ENCODE data around the gene PPP2R5B.
"Not testable (repeated sequence)": the region's sequence is repeated elsewhere in the genome, so short reads cannot be mapped to it uniquely, and the experiment has no call there.

PPP2R5B gene

DNA sequence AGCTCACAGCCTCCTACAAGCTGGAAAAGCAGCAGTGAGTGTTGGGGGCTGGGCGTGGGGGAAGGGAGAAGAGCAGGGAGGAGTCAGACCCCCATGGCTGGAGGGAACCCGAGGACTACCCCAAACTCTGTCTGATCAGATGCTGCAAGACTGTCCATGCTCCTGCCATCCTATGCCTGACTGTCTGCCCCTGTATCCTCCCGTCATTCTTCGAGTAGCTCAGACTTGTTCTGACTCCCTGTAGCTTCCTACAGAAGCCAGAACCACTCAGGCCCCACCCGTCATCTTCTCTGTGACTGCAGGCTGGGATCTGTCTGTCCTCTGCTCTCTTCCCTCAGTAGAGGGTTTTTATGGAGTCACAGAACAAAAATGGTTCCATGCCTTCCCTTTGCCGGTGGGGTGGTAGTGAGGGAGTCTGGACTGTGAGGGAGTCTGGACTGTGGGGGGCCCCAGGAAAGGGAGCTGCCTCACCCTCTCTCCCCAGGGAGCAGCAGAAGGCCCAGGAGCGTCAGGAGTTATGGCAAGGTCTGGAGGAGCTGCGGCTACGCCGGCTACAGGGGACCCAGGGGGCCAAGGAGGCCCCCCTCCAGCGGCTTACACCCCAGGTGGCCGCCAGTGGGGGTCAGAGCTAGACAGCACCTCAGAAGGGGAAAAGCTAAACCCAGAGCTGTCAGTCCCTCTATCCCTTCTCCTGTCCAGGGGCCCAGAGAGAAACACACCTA is 8.9 kb downstream of the PPP2R5B start:
- no peak for DNase-seq

DNA sequence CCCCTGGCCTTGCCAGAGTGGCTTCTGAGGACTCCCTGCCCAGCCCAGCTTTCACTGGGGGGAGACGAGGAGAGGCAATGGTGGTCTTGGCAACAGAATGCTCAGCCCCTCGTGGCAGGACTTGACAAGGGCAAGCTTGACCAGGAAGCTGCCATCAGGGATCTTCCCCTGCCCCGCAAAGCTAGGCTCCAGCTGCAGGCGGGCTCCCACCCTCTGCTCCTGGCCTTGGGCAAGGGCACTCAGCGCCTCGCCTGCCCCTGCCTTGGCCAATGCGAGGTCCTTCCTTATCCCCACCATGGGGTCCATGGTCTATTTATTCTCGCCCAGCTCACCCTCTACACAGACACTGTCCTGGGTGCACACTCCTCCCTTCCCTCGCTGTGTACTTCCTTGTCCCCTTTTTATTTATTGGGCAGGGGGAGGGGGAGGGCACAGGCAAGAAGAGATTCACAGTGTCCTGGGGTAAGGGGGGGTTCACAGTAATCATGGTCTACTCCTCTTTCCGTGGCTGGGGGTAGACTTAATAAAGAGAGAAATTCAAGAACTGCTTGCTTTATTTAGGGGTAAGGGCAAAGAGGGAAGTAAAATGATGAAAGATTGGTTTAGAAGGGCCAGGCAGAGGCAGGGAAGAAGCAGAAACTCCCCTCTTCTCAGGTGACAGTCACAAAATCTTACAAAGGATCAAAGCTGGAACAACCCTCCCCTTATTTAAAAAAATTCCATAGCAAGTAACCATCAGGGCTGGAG is 9.6 kb downstream of the PPP2R5B start:
- DNase-seq = no peak

DNA sequence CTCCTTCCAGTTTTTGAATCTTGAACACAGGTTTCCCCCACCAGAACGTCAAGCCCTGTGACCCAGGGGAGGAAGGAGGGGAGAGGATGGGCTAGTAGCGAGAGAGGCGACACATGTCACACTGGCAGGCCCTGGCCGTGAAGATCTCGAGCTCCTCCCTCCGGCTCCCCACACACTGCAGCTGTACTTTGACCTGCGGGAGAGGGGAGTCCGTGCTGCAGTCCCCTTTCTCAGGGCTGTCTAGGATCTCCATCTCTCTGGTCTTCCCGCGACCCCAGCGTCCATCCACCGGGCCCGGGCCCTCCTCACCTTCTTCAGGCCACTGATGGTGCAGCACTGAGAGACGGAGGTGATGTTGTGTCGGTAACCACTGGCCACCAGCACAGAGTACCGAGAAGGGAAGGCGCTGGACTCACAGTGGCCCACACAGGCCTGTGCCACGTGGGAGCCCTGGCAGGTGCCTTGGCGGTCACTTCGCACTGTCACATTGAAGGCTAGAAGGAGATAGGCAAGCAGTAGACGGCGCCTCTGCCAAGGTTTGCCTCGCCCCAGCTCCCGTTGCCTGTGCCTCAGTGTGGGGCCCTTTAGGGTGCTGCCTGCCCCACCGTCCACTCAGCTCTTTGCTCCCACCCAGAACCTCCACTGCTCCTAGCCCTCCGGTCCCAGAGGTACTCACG is 10.3 kb downstream of the PPP2R5B start:
- no peak for DNase-seq

DNA sequence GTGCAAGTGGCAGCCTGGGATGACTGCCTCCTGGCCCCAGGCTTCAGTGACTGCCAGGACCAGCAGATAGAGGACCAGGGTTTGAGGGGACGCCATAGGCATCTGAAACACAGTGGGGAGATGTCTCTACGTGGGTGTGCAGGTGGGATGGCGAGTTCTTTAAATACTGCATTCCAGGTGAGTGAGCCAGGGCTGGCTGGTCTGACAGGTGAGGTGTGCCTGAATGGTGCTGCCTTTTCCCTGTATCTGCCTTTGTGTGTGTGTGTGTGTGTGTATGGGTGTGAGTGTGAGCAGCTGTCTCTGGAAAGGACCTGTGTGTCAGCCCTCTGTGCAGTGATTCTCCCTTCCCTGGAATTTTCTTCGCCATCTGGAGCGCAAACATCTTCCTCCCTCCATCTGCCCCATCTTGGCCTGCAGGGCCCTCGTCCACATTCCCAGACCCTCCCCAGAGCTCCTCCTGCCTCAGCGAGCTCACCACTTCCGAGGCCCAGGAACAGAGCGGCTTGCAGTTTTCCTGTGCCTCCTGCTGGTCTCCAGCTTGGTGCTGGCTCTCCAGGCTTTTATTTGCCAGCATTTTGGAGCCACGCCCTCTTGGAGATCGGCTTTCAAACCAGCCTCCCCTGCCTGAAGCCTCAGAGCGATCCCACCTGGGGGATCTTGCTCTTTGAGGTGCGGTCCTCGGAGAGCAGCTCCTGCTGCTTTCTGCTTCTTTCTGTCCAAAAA is 11.0 kb downstream of the PPP2R5B start, which contains the start of gene GPHA2:
Gene GPHA2 (minus strand): TSS at position 535 of the 723 bp plus-strand sequence. CDS start 433 bp downstream, at position 102.
- DNase-seq = peak; percentile 91

DNA sequence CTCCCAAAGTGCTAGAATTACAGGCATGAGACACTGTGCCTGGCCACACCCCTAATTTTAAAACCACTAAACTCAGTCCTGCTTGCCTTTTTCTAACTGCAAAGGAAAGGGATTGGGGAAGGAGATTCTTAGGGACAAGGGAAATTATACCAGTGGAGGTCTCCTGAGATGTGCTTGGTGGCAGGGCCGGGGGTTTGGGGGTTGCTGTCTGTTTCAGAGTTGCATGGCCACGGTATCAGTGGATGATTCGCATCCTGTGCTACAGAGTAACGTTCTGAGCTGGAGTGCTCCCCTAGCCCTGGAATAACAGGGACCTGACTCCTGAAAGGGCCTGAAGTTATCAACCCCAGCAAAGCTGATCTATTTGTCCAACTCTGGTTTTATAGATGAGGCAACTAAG is 12.1 kb downstream of the PPP2R5B start:
- no peak for DNase-seq

DNA sequence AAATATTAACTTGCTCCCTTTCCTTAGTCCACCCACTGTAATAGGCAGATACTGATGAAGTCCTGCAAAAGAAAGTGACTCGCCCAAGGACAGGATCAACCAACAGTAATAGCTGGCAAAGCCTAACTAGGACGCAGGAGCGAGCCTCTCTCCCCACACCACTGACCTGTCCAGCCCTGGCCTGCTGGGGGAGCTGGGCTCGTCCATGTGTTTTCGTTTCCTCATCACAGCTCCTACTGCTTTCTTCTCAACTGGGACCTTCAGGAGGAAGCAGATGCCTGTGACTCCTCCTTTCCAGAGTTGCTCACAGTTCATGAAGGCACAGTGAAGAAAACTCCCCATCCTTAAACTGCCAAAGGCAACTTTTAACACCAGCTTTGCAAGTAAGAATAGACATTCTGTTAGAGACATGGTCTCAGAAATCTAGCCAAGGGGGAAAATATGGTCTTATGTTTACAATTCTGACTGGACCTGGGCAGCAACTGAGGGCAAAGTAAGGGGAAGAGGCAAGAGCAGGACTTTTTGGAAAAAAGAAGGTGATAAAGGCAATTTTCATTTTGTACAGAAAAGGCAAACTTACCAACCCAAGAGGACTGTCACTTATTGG is 22.8 kb downstream of the PPP2R5B start:
- no peak for DNase-seq

DNA sequence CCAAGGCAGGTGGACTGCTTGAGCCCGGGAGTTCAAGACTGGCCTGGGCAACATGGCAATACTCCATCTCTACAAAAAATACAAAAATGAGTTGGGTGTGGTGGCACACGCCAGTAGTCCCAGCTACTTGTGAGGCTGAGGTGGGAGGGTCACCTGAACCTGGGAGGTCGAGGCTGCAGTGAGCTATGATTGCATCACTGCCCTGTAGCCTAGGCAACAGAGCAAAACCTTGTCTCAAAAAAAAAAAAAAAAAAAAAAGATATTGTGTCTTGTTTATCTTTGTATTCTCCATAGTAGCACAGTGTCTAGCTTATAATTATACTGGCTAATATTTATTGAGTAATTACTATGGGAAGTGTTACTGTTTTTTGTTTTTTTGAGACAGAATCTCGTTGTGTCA is 27.0 kb downstream of the PPP2R5B start:
- DNase-seq = no peak

DNA sequence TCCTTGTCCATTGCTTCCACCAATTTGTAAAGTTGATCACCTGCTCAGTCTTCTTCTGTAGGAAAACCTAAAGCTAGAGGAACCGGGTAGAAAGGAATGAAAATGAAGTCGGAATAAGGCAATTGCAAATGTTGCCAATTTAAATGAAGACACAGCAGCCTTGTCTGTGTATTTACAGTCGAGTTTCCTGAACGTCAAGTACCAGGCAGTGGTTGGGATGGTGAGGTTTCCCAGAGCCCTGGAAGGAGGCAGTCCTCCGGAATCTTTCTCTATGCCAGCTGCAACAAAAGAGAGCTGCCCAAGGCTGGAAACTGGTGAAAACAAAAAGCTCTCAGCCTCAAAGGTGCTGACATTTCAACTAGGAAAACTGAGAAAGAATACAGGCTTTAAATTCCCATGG is 29.7 kb downstream of the PPP2R5B start:
- DNase-seq = no peak

DNA sequence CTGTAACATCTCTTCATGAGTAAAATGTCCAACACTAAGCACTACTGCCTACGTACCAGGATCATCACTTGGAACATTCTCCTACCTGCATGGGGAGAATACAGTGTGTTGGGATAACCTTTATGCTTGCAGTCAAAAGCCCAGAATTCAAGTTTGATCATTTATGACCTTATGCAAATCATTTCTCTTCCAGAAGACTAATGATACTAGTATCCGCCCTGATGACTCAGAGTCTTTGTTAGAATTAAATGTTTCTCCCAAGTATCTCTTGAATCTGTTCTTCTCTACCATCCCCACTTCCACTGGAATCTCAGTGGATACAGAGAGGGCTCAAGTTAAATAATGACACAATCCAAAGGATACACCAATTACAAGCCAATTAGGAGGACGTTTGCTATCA is 35.0 kb downstream of the PPP2R5B start:
- DNase-seq = no peak

DNA sequence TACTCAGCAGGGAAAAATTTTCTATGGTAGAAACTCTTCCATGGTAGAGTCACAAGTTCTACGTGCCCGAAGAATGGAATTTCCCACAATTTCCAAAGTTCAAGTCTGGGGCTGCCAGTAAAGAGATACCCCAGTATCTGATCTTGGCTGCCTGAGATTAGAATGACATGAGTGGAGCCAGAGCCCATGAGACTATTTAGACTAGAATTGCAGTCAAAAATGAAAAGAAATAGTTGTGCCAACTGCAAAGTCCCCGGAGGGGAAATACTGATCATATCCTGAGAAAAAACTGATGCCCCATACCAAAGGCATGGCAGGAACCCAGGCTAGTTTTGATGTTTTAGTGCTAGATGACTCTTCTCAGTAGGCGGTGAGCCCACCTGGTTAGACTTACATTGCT is 36.2 kb downstream of the PPP2R5B start:
- no peak for DNase-seq

DNA sequence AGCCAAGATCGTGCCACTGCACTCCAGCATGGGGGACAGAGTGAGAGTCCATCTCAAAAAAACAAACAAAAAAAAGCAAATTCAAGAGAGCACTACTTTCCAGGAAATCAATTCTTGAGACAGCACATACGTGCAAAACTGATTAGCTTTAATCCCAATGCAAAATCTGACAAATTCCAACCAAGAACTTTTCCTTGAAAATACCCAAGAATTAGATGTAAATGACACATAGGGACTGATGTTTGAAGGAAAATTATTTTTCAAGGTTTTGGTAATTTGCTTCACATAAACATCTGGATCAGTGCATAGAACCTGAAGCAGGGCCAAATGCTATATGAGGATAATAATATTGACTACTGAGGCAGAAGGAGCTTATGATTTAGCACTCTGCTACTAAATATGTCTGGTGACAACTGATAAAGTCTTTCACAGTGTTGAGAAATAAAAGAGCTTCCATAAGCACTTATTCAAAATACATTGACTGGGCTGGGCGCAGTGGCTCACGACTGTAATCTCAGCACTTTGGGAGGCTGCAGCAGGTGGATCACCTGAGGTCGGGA is 38.7 kb downstream of the PPP2R5B start:
- no peak for DNase-seq

DNA sequence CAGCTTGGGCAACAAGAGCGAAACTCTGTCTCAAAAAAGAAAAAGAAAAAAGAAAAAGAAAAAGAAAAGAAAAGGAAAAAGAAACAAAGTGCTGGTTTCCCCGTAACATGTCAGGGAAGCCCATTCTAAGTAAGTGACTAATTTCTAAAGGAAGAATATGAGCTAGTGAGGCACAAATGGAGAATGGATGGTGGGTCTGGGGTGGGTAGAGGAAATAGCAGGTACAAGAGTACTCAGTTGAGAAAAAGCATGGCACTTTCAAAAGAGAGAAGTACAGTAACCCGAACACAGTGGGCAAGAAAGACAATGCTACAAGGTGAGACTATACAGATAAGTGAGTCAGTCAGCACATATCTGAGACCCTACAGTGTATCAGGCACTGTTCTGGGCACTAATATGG is 42.9 kb downstream of the PPP2R5B start:
- no peak for DNase-seq

DNA sequence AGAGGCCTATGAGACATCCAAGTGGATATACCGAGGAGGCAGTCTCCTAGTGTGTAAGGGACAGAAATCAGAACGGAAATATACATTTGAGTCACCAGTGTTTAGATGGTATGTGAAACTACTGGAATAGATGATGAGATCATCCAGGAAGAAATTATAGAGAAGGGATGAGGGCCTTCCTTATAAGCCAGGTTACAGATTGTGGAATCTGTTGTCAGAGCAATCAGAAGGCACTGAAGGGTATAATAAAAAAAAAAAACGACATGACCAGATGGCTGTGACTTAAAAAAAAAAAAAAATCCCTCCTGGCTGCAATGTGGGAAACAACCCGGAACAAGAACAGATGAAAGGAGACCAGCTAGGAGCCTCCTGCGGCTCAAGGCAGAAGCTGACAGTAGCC is 44.7 kb downstream of the PPP2R5B start:
- peak; percentile 82 for DNase-seq

DNA sequence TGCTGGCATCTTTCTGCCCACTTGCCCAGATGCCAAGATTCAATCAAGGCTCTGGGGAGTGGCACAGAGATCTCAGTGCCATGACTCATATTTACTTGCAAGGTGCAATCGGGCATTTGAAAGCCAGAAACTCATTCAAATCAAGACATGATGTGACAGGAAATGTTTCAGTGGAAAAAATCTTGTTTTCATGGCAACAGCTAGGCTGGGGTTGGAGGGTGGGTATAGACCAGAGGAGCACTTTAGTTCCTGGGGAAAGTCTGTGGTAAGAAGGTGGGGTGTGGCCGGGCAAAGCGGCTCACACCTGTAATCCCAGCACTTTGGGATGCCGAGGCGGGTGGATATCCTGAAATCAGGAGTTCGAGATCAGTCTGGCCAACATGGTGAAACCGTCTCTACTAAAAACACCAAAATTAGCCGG is 46.3 kb downstream of the PPP2R5B start:
- no peak for DNase-seq

DNA sequence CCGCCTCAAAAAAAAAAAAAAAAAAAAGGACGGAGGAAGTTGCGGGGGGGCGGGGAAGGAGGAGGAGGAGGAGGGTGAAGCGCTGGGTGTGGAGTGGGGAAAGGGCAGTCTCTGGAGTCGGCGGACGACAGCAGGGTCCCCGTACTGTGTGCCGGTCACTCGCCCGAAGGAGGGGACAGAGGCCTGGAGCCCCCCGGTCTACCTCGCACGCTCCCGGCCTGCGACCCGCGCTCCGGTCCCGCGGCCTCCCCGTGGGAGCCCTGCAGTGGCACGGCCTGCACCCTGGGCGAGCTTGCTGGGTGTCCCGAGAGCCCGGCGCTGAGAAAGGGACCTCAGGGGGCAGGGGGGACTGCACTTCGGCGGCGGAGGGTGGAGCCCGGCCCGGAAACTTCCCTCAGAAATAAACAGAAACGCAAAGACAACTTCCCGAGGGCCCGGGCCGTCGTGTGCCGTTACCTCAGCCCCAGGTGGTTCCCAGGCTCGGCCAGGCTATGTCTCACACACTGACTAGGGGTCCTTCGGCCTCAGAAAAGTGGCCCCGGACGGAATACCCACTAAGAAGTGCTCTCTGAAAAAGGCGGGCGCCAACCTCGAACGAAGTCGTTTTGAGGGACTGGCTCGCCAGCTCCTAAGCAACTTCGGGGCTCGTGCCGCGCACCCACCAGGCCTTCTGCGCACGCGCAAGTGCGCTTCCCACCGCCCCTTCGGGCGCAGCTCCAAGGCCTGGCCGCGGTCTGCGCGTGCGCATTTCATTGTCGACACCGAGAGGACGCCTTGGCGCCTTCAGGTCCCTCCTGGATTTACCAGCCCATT is 47.1 kb downstream of the PPP2R5B start, which contains the start of gene MAJIN:
Gene MAJIN (minus strand): TSS at position 688 of the 813 bp plus-strand sequence. CDS start 12,703 bp downstream, outside the sequence.
- no peak for DNase-seq

DNA sequence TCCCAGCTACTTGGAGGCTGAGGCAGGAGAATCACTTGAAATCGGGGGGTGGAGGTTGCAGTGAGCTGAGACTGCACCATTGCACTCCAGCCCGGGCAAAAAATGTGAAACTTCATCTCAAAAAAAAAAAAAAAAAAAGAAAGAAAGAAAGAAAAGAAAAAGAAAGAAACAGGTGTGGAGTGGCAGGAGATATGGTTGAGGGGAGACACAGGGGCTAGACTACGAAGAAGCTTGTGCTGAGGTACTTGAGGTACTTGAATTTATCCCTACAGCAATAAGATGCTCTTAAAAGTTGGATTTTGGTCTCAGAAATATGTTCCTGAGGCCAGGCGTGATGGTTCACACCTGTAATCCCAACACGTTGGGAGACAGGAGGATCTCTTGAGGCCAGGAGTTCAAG is 49.6 kb downstream of the PPP2R5B start:
- DNase-seq = no peak

DNA sequence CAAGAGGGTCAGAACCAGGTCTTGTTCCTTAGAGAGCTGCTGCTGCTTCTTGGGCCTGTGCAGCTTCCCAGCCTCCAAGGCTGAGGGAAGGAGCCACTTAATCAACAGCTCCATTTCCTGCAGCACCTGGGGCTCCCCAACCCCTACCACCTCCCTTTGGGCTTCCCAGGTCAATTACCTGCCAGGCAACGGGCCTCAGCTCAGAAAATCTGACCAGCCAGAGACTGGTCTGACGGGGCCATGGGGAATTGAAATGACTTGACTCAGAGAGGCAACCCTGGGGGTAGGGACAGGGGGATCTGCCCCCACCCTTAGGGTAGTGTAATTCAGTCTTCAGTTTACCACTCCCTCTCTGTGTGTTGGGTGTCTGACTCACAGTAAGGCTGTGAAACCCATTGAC is 52.2 kb downstream of the PPP2R5B start:
- peak; percentile 26 for DNase-seq

DNA sequence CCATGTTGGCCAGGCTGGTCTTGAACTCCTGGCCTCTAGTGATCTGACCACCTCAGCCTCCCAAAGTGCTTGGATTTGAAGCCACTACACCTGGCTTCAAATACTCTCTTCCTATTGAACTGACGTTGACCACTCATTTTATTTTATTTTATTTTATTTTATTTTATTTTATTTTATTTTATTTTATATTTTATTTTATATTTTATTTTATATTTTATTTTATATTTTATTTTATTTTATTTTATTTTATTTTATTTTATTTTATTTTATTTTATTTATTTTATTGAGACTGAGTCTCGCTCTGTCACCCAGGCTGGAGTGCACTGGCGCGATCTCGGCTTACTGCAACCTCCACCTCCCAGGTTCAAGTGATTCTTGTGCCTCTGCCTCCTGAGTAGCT is 58.9 kb downstream of the PPP2R5B start:
- DNase-seq = not testable (repeated sequence)
